NCI-H526 (cell line): ENCODE data around the gene CTCF.
A peak's percentile ranks its signal among the peaks of the same experiment; 100 is the strongest.

Experiments used
- DNase-seq, 2 experiments: peaks; one replicate each; lab custom pipeline; 2025; lab: John Stamatoyannopoulos, UW

The CTCF gene

DNA sequence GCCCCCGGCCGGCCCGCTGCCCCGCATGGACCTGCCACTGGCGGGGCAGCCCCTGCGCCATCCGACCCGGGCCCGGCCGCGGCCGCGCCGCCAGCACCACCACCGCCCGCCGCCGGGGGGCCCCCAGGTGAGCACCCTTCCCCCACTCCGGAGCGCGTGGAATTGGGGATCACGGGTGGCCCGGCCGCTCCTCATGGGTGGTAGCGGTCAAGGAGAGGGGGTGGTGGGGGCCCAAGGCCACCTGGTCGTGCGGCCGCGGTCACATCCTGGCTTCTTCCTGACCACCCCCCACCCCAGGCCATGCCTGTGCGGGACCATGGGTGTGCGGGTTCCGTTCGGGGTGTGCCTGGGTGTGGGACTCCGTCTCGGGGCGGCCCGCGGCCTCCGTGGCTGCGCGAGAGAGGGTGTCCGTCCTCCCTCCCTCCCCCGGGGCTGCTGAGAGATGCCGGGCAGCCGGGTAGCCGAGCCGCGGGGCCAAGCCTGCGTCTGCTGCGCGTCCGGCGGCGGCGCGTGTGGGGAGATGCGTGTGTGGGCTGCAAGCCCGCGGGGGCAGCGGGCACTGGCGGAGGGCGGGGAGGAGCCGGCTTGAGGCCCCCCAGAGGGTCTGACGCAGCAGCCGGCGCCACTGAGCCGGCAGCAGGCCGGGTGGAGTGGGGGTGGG, 90.9 kb downstream of the CTCF start:
- peak in 1 of 2 experiments; percentile 33 for DNase-seq

DNA sequence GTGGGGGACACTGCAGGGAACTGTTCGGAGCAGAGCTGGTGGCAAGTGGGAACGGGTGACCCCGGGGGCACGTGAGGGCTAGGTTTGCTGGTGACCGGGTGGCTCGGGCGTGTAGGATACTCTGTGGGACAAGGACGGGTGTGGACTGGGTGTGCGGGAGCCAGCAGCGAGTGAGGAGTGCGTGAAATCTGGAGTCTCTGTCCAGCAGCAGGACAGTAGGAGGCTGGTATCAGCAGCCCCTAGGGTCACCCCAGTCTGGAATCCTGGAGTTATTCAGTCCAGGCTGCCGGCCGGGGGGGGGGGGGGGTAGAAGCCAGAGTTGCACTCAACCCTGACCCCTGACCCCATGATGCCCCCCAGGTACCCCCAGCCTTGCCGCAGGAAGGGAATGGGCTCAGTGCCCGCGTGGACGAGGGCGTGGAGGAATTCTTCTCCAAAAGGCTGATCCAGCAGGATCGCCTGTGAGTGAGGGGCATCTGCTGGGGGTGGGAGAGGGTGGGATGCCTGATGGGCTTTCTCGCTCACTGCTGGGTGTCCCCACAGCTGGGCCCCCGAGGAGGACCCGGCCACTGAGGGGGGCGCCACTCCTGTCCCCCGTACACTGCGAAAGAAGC, 91.6 kb downstream of the CTCF start:
- no peak for DNase-seq

DNA sequence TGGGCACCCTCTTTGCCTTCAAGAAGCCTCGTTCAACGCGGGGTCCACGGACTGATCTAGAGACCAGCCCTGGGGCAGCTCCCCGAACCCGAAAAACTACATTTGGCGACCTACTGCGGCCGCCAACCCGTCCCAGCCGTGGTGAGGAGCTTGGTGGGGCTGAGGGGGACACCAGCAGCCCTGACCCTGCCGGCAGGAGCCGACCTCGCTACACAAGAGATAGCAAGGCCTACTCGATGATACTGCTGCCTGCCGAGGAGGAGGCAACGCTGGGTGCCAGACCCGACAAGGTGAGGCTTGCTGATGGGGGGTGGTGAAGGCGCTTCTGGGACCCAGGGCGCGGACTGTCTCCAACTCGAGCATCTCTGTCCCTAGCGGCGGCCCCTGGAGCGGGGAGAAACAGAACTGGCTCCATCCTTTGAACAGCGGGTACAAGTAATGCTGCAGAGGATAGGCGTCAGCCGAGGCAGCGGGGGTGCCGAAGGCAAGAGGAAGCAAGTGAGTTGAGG, 92.1 kb downstream of the CTCF start:
- DNase-seq, result no peak

DNA sequence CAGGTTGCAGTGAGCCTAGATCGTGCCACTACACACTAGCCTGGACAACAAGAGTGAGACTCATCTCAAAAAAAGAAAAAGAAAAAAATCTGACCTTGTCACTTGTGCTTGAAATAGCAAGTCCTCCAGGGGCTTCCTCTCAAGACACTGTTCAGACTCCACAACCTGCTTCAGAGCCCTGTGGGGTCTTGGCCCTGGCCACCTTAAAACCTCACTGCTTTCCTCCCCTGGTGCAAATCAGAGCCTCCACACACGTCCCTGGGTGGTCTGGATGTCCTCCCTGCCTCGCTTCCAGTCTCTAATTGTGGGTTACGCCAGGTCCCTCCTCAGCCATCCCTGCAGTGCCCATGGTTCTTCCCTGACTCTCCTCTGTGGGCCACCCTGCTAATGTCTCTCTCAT, 93.0 kb downstream of the CTCF start:
- DNase-seq, result no peak

DNA sequence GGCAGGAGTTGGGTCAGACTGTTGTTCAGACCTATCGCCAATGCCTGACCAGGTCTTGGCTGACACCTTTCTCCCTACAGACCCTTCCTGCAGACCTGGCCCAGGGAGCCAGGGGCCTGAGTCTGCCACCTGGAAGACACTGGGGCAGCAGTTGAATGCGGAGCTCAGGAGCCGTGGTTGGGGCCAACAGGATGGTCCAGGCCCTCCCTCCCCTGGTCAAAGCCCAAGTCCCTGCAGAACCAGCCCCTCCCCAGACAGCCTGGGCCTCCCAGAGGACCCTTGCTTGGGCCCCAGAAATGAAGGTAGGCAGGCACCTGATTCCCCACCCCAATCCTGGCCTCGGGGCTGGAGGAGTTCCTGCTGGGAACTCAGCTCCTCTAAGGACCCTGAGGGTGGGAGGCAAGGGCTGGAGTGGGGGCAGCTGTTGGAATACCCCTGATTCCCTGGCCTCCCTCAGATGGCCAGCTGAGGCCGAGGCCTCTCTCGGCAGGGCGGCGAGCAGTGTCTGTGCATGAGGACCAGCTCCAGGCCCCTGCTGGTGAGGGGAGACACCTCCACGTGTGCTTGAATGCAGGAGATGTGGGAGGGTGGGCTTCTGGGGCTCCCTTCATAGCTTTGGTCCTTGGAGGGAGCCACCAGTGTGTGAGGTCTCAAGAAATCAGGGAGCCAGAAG, 94.2 kb downstream of the CTCF start:
- DNase-seq, result no peak

DNA sequence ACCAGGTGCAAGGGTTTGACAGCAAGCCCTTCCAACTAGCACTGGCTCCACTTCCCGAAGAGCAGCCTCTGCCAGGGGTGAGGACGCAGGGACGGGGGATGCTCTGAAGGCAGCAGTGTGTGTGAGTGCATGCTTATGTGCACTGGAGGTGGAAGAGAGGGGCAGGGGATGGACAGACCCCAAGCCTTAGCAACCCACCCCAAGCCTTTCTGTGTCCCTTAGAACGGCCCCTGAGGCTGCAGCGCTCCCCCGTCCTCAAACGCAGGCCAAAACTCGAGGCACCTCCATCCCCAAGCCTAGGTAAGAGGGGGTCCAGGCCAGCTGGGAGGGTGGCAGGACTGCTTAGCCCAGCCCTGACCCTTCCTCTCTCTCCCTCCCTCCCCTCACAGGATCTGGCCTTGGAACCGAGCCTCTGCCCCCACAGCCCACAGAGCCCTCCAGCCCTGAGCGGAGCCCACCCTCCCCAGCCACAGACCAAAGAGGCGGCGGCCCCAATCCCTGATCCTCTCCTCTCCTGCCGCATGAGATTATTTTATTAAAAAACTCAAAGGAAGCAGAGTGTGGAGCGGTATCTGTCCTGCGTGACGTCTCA, 94.8 kb downstream of the CTCF start:
- no peak for DNase-seq

DNA sequence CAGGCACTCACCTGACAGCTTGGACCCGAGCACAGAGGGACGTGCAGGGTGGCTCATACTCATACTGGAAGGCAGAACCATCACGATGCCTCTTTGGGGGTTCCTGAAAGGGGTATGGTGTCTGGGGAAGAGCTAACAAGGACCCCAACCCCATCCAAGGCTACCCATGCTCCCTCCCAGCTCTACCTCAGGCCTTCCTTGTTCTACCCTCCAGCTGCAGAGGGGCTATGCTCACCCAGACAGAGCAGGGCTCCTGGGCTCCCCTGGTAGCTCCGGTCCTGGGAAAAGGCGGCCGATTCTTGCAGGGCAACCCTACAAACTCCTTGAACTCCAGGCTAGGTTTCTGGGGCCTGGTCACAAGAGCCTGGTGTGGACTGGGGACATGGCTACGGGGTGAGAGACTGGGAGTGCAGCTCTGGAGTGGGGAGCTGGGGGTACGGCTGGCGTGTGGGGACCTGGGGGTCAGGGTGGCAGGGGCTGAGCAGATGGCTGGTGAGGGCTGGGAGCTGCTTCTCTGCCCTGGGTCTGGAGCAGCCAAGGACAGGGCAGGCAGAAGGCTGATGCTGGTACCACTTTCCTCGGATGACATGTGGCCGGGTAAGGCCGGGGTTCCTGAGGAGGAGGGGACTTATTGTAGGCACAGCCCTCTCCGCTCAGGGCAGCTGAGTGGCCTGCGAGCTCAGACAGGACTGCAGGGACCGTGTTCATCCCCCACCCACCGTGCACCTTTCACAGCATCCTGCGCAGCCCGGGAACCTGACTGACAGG, 95.6 kb downstream of the CTCF start:
- DNase-seq, result no peak

DNA sequence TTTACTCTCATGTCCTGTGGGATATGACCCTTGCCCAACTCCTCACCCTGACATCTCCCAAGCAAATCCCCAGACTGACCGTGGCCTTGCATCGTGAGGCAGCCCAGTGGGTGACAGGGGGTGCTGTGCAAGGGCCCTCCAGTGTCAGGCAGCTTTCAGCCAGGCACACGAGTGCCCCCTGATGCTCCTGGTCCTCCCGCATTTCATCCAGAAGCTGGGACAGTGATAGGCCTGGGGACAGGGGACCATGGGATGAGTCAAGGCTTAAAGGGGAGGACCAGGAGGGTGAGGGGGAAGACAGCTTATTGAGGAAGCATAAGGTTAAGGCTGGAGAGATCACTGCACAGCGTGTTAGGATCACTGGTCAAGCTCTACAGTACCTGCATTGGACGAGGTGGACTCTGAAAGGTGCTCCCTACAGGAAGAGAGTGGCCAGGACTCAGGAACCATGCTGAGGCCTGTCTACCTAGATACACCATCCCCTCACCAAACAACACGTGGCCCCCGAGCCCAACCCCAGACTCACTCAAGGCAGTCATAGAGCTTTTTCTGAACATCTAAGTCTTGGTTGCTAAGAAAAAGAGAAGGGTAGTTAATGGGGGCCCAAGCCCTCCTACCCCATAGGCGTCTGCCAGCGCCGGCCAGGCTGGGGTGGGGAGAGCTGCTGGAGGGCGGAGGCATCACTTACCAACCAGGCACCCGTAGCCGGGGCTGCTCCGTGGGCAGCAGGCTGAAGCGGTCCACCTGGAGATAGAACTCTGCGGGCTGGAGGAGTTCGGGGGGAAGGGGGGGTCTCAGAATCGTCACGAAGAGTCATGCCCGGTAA, 96.7 kb downstream of the CTCF start:
- no peak for DNase-seq

DNA sequence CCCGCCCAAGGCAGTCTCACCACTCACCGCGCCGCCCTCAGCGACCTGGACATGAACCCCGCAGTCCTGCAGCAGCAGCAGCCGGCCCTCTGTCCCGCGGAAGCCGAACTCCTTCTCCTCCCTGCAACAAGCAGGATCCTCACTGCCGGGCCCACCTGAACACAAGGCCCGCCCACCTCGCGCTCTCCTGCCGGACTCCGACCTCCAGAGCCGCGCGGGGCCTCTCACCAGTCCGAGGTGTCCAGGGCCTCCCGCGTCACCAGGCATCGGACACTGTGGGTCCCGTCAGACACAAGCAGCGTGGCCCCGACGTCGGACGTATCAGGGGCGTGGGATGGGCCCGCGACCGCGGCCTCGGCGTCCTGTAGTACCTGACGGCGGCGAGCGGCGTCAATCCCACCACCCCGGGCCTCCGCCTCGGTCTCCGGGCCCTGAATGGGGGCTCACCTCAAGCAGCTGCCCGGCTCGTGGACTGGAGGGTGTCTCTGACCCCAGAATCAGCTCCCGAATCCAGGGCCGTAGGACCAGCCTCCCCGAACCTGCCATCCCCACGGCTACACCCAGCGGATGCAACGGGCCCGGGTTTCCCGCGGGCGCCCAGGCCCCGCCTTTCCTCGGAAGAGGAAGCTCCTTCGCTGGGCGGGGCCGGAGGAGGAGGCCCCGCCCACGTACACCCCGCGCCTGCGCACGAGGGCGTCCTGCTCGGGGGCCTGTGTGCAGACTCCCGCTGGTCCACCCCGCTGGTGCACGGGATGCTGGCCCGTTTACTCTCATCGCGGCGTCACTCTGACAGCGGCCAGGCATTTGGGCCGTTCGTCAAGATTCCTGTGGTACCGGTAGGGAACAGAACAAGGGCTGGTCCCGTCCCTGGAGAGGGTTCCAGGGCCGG, 97.6 kb downstream of the CTCF start, which contains the start of gene ACD:
Gene ACD (minus strand): TSS at position 586 of the 889 bp plus-strand sequence. CDS start 40 bp downstream, at position 546.
- DNase-seq, result peak; percentile 63 to 88

DNA sequence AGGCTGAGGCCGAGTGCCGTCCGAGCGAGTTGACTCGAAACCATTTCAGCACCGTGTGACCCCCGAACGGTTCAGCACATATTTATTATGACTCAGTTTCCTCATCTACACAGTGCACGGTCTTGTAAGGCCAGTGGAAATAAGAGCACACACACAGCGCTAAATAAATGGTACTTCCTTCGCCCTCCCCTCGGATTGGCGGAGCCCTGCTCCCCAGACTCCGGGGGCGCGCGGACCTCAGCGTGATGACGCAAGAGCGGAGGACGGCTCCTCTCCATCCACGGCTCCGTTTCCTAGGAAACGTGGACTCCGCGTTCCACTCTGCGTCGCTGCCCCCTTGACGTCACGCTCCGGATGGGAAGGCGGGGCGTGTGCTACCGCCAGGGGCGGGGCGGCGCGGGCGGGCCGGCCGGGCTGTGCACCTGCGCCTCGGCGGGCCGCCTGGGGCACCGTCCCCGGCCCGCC, 98.3 kb downstream of the CTCF start, which contains the start of gene PARD6A:
Gene PARD6A (plus strand): TSS at position 397 of the 465 bp plus-strand sequence. CDS start 79 bp downstream, outside the sequence.
- DNase-seq, result peak; percentile 82 to 97

DNA sequence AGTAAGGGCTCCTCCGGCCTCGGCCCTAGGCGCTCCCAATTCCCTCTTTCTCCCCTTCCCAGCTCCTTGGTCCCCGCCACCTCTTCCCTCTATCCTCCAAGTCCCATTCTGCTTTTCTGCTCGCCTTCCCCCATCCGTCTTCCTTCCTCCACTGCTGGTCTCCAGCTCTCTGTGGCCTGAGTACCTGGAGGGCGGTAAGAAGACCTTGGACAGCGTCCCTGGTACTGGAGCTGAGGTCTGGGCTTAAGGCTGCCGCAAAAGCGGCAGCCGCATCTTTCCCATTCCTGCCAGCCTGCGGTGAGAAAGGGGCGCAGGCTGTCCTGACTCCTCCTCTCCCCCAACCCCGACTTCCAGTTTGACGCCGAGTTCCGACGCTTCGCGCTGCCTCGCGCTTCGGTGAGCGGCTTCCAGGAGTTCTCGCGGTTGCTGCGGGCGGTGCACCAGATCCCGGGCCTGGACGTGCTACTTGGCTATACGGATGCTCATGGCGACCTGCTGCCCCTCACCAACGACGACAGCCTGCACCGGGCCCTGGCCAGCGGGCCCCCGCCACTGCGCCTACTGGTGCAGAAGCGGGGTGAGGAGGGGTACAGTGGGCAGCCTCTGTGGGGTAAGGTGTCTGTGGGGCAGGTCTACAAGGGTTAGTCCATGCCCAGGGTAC, 98.9 kb downstream of the CTCF start:
- DNase-seq, result peak; percentile 43 to 63

DNA sequence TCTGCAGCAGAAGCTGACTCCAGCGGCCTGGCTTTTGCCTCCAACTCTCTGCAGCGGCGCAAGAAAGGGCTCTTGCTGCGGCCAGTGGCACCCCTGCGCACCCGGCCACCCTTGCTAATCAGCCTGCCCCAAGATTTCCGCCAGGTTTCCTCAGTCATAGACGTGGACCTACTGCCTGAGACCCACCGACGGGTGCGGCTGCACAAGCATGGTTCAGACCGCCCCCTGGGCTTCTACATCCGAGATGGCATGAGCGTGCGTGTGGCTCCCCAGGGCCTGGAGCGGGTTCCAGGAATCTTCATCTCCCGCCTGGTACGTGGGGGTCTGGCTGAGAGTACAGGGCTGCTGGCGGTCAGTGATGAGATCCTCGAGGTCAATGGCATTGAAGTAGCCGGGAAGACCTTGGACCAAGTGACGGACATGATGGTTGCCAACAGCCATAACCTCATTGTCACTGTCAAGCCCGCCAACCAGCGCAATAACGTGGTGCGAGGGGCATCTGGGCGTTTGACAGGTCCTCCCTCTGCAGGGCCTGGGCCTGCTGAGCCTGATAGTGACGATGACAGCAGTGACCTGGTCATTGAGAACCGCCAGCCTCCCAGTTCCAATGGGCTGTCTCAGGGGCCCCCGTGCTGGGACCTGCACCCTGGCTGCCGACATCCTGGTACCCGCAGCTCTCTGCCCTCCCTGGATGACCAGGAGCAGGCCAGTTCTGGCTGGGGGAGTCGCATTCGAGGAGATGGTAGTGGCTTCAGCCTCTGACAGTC, 99.7 kb downstream of the CTCF start:
- no peak for DNase-seq

DNA sequence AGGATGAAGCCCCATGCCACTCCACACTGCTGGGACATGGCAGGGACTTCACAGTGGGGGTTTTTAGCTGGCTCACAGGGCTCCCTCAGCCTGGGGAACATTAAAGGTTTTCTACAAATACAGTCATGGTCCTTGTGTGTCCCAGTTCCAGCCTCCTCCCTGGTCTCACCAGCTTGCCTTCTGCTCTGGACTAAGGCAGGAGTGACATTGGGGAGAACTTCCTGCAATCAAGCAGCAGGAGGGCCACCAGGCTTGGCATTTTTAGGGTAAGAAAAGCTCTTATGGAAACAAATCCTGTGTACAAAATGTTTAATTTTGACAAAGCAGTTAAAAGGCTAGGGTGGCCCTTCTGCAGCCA, 100.3 kb downstream of the CTCF start:
- no peak for DNase-seq

DNA sequence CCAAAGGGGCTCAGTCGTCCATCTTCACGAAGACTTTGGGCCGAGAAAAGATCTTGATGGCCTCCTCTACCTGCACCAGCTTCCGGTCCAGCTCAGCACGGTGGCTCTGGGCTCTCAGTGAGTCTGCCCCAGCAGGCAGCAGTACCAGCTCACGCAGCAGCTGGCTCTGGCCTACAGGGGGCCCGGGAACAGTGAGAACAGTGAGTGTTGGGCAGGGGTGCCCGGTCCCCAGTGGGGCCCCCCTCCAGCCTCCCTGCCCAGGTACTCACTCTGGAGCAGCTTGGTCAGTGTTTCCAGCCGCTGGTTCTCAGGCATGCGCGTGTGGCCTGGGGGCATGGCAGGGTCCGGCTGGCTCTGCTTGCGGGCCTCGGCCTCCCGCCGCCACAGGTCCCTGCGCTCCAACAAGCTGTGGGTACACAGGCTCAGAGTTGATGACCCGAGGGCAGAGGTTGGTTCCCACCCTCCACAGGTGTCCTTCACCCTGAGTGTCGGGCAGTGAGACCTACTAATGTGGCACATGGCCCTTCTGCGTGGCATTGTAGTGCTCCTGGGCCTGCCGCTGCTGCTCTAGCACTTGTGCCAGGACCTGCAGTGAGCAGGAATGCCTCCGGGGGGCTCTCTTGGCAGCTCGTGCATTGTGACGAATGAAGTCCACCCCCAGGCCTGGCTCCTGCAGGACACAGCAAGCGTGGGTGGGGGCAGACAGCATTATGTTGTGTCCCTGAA, 101.0 kb downstream of the CTCF start:
- peak in 1 of 2 experiments; percentile 32 for DNase-seq

DNA sequence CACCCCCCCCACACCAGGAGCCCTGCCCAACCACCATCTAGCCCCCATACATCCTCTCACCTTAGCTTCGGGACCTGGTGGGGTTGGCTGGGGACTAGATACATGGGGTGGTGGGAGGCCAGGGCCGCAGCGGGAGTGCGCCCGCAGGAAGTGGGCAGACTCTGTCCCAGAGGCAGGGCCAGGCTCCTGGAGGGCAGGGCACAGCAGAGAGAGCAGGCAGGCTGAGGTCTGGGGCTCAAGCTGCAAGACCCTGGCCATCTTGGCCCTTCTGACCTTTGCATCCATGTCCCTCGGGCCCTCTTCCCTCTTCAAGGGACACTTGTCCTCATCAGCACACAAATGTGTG, 101.5 kb downstream of the CTCF start:
- no peak for DNase-seq

DNA sequence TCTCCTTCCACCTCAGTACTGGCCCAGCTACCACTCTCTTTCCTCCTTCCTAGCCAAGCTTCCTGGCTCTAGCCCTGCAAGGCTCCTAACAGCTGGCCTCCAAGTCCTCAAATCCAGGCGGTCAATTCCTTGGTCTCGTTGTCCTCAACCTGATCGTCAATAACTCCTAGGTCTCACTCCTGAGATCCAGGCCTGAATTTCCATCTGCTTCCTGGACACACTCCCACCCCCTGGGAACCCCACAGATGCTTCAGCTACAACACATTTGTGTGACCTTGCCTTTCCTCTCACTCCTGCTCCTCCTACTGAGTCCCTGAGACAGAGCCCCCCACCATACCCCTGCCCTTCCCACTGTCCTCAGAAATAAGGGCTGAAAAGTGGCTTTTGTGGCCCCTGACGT, 101.9 kb downstream of the CTCF start:
- DNase-seq, result no peak

DNA sequence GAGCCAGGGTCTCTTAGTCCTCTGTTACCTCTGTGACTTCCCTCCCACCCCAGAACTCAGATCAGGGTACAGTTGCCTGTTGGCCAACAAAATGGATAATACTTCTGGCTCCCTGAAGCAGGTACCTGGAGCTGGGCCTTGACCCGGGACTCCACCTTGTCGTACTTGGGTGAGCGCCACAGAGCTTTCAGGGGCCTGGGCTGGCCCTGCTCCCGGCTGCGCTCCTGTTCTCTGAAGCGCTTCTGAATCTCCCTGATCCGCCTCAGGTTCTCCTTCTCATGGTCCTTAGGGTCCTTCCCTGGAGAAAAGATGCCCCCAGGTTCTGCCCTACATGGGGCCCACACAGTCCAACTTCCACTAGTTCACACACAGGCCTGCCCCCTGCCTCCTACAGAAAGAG, 102.5 kb downstream of the CTCF start:
- no peak for DNase-seq

DNA sequence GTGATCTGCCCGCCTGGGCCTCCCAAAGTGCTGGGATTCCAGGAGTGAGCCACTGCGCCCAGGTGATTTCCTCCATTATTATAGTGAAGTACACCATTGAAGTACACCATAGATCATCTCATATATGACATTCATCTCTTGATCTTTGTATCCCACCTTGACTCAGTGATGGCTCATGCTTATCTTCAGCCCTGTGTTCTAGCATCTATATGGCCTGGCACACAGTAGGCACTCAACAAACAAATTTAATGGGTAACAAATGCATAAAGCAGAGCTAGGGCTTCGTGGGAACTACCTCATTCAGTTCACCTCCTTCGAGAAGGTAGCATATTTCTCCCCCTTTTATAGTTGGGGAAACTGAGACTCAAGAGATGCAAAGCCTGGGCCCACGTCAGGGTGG, 103.3 kb downstream of the CTCF start:
- DNase-seq, result no peak
